ENCODE results near the gene FBXL15. TPM values are rescaled to one million over a fixed set of nuclear protein-coding genes. Genes with fewer than 3 reads are reported as not detected.

Gene FBXL15
- total and polyA plus RNA-seq, 2 donors (not counting 1 experiment from before 2014, with no cell fraction given) = 15.5 to 20.7 TPM

- ChIA-PET CTCF (no interaction called here), POLR2A (interaction anchor here (0.7 kb wide), 1 partner anchor 24 kb away, joined by 3 read pairs; no protein-coding TSS in a partner anchor)
- peak within 1 kb of the TSS in 4 of 5 experiments; percentile 34 to 92 (median 84) for H3K4me3 ChIP-seq (ENCODE audit: control extremely low read depth in 1 of 5, extremely low read depth in 1 of 5, insufficient read depth in 1 of 5, low read depth in 2 of 5, low read length in 4 of 5)
- H3K79me2 ChIP-seq (ENCODE audit: control insufficient read depth, insufficient read depth, low read length) = no peaks in the 10 kb centered on the region
- peak within 1 kb of the TSS; percentile 77 for H3K9ac ChIP-seq (ENCODE audit: low read length)
- ATAC-seq (ENCODE audit: low read depth) (no peak), DNase-seq (peak; percentile 29)
- Mint-ChIP-seq H3K4me1 (peaks cover 38% of the 10 kb centered on the region), H3K9me3 (ENCODE audit: insufficient read depth) (no peaks in the 10 kb centered on the region), H3K27me3 (peaks cover 33% of the 10 kb centered on the region), H3K27ac (peak within 1 kb of the TSS; percentile 59), H3K4me3 (peak within 1 kb of the TSS; percentile 99)
- H3K4me2 ChIP-seq (replicated peaks; ENCODE audit: low read depth, low read length, poor library complexity, severe bottlenecking) = peak within 1 kb of the TSS; percentile 90
- TF ChIP-seq EZH2 (IDR thresholded peaks at IDR 0.05; ENCODE audit: borderline replicate concordance, insufficient read depth, low read depth, low read length, poor library complexity, severe bottlenecking) (no peak), CTCF (IDR thresholded peaks at IDR 0.05) (no peak)
- peaks cover 0 to 50% (median 30%) of the 10 kb centered on the region in 4 experiments for H3K27me3 ChIP-seq (replicated peaks in 1 of 4; ENCODE audit: control extremely low read depth in 1 of 4, control insufficient read depth in 3 of 4, insufficient read depth in 4 of 4, low read length in 3 of 4)
- H4K20me1 ChIP-seq (ENCODE audit: control insufficient read depth, insufficient read depth, low read length, poor library complexity, severe bottlenecking) = peaks cover 15% of the 10 kb centered on the region
- peak within 1 kb of the TSS; percentile 10 for H2AFZ ChIP-seq (ENCODE audit: insufficient read depth, low read depth, low read length, poor library complexity, severe bottlenecking)
- peaks cover 0 to 8% of the 10 kb centered on the region in 2 experiments for H3K36me3 ChIP-seq (replicated peaks in 1 of 2; ENCODE audit: control extremely low read depth in 1 of 2, control insufficient read depth in 1 of 2, extremely low read depth in 1 of 2, insufficient read depth in 2 of 2, low read length in 1 of 2)
- H3K27ac ChIP-seq (ENCODE audit: low read length in 2 of 2) = no peak within 1 kb of the TSS
- H3K4me1 ChIP-seq (ENCODE audit: control insufficient read depth in 2 of 2, insufficient read depth in 2 of 2, low read length in 2 of 2) = peaks cover 32 to 34% of the 10 kb centered on the region in 2 donors
- intact Hi-C loops (cut with micrococcal nuclease) = no loop called here
- 10% methylated on average over 34 of the region's 45 CpGs for WGBS (ENCODE audit: insufficient coverage)
- H3K9me3 ChIP-seq (ENCODE audit: control extremely low read depth in 1 of 3, control insufficient read depth in 2 of 3, insufficient read depth in 1 of 3, low read length in 2 of 3) = peaks cover 0 to 12% (median 0%) of the 10 kb centered on the region in 3 donors
These were observed 1.9 kb upstream of the FBXL15 start, which contains the start of gene PSD for GRCh38 chr10:102418622-102419268. Gene PSD (minus strand): TSS chr10:102418785. CDS start chr10:102417038, 1,747 bp downstream.

All from B cell (primary cell).